ENCODE data around the gene MORN1. TPM values are rescaled to one million over a fixed set of nuclear protein-coding genes. Genes with fewer than 3 reads are reported as not detected.
"Not testable (repeated sequence)": the region's sequence is repeated elsewhere in the genome, so short reads cannot be mapped to it uniquely, and the experiment has no call there.

MORN1 gene
- polyA plus RNA-seq, 1 donor (not counting 4 experiments of a cell fraction or from before 2014, with no cell fraction given), result 2.1 TPM

DNA sequence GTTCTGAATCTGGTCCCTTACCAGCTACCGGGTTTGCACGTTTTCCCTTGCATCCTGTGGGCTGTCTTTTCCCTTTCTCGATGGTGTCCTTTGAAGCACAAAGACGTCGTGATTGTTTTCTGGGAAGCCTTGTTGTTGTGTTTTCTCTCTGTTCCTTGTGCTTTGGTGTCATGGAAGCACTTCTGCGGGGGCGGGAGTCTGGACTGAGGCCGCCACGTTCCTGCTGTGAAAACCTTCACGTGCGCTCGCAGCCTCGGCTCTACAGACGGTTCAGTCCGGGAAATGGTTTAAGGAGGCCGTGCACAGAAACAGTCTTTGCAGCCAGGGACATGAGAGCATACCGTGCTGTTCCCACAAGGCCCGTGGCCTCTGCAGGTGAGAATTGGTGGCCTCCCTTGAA lies 94.7 kb downstream of the MORN1 start:
- no peak overlapping the region for H3K27ac ChIP-seq (ENCODE audit: control insufficient read depth, insufficient read depth, low read length)
- peaks cover 6% of the 10 kb centered on the region for H3K9me1 ChIP-seq (ENCODE audit: control insufficient read depth, extremely low read depth, insufficient read depth, low read length)
- TF ChIP-seq EZH2 (IDR thresholded peaks at IDR 0.05; ENCODE audit: low read length), result no peak
- TF ChIP-seq, protein P1, sequence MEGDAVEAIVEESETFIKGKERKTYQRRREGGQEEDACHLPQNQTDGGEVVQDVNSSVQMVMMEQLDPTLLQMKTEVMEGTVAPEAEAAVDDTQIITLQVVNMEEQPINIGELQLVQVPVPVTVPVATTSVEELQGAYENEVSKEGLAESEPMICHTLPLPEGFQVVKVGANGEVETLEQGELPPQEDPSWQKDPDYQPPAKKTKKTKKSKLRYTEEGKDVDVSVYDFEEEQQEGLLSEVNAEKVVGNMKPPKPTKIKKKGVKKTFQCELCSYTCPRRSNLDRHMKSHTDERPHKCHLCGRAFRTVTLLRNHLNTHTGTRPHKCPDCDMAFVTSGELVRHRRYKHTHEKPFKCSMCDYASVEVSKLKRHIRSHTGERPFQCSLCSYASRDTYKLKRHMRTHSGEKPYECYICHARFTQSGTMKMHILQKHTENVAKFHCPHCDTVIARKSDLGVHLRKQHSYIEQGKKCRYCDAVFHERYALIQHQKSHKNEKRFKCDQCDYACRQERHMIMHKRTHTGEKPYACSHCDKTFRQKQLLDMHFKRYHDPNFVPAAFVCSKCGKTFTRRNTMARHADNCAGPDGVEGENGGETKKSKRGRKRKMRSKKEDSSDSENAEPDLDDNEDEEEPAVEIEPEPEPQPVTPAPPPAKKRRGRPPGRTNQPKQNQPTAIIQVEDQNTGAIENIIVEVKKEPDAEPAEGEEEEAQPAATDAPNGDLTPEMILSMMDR (optimal IDR thresholded peaks at IDR 0.05 in 1 of 3, IDR thresholded peaks at IDR 0.05 in 1 of 3, conservative IDR thresholded peaks at IDR 0.05 in 1 of 3; ENCODE audit: extremely low read depth in 1 of 3, insufficient read depth in 2 of 3, low read length in 3 of 3), result no peak
- H3K27me3 ChIP-seq (ENCODE audit: control insufficient read depth, extremely low read depth, insufficient read depth, low read length), result no peaks in the 10 kb centered on the region
- peaks cover 15% of the 10 kb centered on the region for H3K4me1 ChIP-seq (ENCODE audit: control insufficient read depth, extremely low read depth, insufficient read depth, low read length)
- FAIRE-seq (no peak), DNase-seq (ENCODE audit: low read depth, low spot score) (no peak)
- no peak overlapping the region for H2AFZ ChIP-seq (ENCODE audit: control insufficient read depth, low read length)
- peaks cover 100% of the 10 kb centered on the region for H3K79me2 ChIP-seq (ENCODE audit: control insufficient read depth, insufficient read depth, low read length)
- H3K9ac ChIP-seq (ENCODE audit: control insufficient read depth, extremely low read depth, insufficient read depth, low read length), result no peak overlapping the region
- peaks cover 21% of the 10 kb centered on the region for H4K20me1 ChIP-seq (ENCODE audit: control insufficient read depth, extremely low read depth, insufficient read depth, low read length)
- peaks cover 4 to 5% of the 10 kb centered on the region in 2 experiments for H3K36me3 ChIP-seq (ENCODE audit: control insufficient read depth in 2 of 2, extremely low read depth in 1 of 2, insufficient read depth in 2 of 2, low read length in 2 of 2)
- dilution Hi-C loops (cut with MboI; ENCODE audit: extremely low pct_ligation_motif_present, low sequenced_read_pairs), result no loop called here
- no peak overlapping the region for H3K4me3 ChIP-seq (ENCODE audit: control insufficient read depth in 2 of 3, extremely low read depth in 1 of 3, insufficient read depth in 2 of 3, low read depth in 1 of 3, low read length in 3 of 3)
- no peak overlapping the region for H3K4me2 ChIP-seq (ENCODE audit: control insufficient read depth, extremely low read depth, insufficient read depth, low read depth, low read length)
- no peaks in the 10 kb centered on the region for H3K9me3 ChIP-seq (ENCODE audit: control insufficient read depth, low read depth, low read length)

DNA sequence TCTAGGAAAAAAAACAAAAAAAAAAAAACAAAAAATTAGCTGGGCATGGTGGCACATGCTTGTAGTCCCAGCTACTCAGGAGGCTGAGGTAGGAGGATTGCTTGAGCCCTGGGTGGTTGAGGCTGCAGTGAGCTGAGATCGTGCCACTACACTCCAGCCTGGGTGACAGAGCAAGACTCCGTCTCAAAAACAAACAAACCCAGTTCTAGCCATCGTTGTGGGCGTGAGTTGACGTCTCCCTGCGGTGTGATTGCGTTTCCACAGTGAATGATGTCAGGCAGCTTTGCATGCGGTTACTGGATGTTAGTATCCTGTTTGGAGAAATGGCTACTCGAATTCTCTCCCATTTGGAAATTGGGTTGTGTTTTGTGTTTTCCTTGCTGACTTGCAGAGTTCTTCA lies 95.1 kb downstream of the MORN1 start:
- peaks cover 98% of the 10 kb centered on the region for H3K79me2 ChIP-seq (ENCODE audit: control insufficient read depth, insufficient read depth, low read length)
- H3K36me3 ChIP-seq (ENCODE audit: control insufficient read depth in 2 of 2, extremely low read depth in 1 of 2, insufficient read depth in 2 of 2, low read length in 2 of 2); H3K9me1 ChIP-seq (ENCODE audit: control insufficient read depth, extremely low read depth, insufficient read depth, low read length); H2AFZ ChIP-seq (ENCODE audit: control insufficient read depth, low read length); DNase-seq (ENCODE audit: low read depth, low spot score); dilution Hi-C loops (cut with MboI; ENCODE audit: extremely low pct_ligation_motif_present, low sequenced_read_pairs); FAIRE-seq; H3K27me3 ChIP-seq (ENCODE audit: control insufficient read depth, extremely low read depth, insufficient read depth, low read length); H3K9ac ChIP-seq (ENCODE audit: control insufficient read depth, extremely low read depth, insufficient read depth, low read length); H3K4me2 ChIP-seq (ENCODE audit: control insufficient read depth, extremely low read depth, insufficient read depth, low read depth, low read length); H3K27ac ChIP-seq (ENCODE audit: control insufficient read depth, insufficient read depth, low read length); H3K4me3 ChIP-seq (ENCODE audit: control insufficient read depth in 2 of 3, extremely low read depth in 1 of 3, insufficient read depth in 2 of 3, low read depth in 1 of 3, low read length in 3 of 3); H3K9me3 ChIP-seq (ENCODE audit: control insufficient read depth, low read depth, low read length): not testable (repeated sequence)
- H4K20me1 ChIP-seq (ENCODE audit: control insufficient read depth, extremely low read depth, insufficient read depth, low read length), result peaks cover 19% of the 10 kb centered on the region
- H3K4me1 ChIP-seq (ENCODE audit: control insufficient read depth, extremely low read depth, insufficient read depth, low read length), result peaks cover 15% of the 10 kb centered on the region

DNA sequence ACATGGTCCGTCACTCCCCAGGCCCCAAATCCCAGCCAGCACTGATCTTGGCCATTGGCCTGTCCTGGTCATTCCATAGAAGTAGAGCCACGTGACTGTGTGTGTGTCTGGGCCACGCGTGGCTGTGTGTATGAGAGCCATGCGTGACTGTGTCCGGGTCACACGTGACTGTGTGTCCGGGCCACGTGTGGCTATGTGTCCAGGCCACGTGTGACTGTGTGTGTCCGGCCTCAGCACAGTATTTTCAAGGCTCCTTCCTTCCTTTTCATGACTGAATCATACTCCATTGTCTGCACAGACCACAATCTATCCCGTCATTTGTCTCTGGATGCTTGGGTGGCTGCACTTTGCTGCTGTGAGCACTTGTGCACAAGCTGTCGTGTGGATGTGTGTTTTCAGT lies 95.8 kb downstream of the MORN1 start:
- peaks cover 22% of the 10 kb centered on the region for H4K20me1 ChIP-seq (ENCODE audit: control insufficient read depth, extremely low read depth, insufficient read depth, low read length)
- no peaks in the 10 kb centered on the region for H3K9me3 ChIP-seq (ENCODE audit: control insufficient read depth, low read depth, low read length)
- peaks cover 15% of the 10 kb centered on the region for H3K4me1 ChIP-seq (ENCODE audit: control insufficient read depth, extremely low read depth, insufficient read depth, low read length)
- H3K4me2 ChIP-seq (ENCODE audit: control insufficient read depth, extremely low read depth, insufficient read depth, low read depth, low read length), result no peak overlapping the region
- DNase-seq (ENCODE audit: low read depth, low spot score), result no peak
- FAIRE-seq, result no peak
- peaks cover 98% of the 10 kb centered on the region for H3K79me2 ChIP-seq (ENCODE audit: control insufficient read depth, insufficient read depth, low read length)
- H3K9me1 ChIP-seq (ENCODE audit: control insufficient read depth, extremely low read depth, insufficient read depth, low read length), result peaks cover 6% of the 10 kb centered on the region
- no peaks in the 10 kb centered on the region for H3K27me3 ChIP-seq (ENCODE audit: control insufficient read depth, extremely low read depth, insufficient read depth, low read length)
- H3K36me3 ChIP-seq (ENCODE audit: control insufficient read depth in 2 of 2, extremely low read depth in 1 of 2, insufficient read depth in 2 of 2, low read length in 2 of 2), result peaks cover 4 to 5% of the 10 kb centered on the region in 2 experiments
- dilution Hi-C loops (cut with MboI; ENCODE audit: extremely low pct_ligation_motif_present, low sequenced_read_pairs), result no loop called here
- H3K27ac ChIP-seq (ENCODE audit: control insufficient read depth, insufficient read depth, low read length), result no peak overlapping the region
- H2AFZ ChIP-seq (ENCODE audit: control insufficient read depth, low read length), result no peak overlapping the region
- H3K4me3 ChIP-seq (ENCODE audit: control insufficient read depth in 2 of 3, extremely low read depth in 1 of 3, insufficient read depth in 2 of 3, low read depth in 1 of 3, low read length in 3 of 3), result no peak overlapping the region
- H3K9ac ChIP-seq (ENCODE audit: control insufficient read depth, extremely low read depth, insufficient read depth, low read length), result no peak overlapping the region
- TF ChIP-seq EZH2 (IDR thresholded peaks at IDR 0.05; ENCODE audit: low read length), result no peak
- TF ChIP-seq, protein P1 (optimal IDR thresholded peaks at IDR 0.05 in 1 of 3, IDR thresholded peaks at IDR 0.05 in 1 of 3, conservative IDR thresholded peaks at IDR 0.05 in 1 of 3; ENCODE audit: extremely low read depth in 1 of 3, insufficient read depth in 2 of 3, low read length in 3 of 3), result no peak
